HG02759 (cell line): ENCODE results near the gene PKN1.
"Not testable (repeated sequence)": the region's sequence is repeated elsewhere in the genome, so short reads cannot be mapped to it uniquely, and the experiment has no call there.

Experiments
- ATAC-seq: cut with Tn5 transposase; IDR thresholded peaks from one replicate; pipeline ENCODE4 v1.9.1; 2021; ENCODE audit warnings: mild to moderate bottlenecking, moderate library complexity; ENCODE audit not compliant: unreplicated experiment

PKN1 gene

GRCh38 chr19:14432791-14433553 lies at the start of gene PKN1:
Gene PKN1, plus strand, starts transcription at chr19:14433306. Its CDS starts 216 bp downstream, at chr19:14433522.
- peak; percentile 71 for ATAC-seq

- ATAC-seq: peak; percentile 36
These were observed 49.2 kb upstream of the PKN1 start for GRCh38 chr19:14383661-14384555.

GRCh38 chr19:14385492-14385891 lies 47.6 kb upstream of the PKN1 start:
- no peak for ATAC-seq

- no peak for ATAC-seq
These were observed 42.6 kb upstream of the PKN1 start for GRCh38 chr19:14390548-14390947.

- ATAC-seq: no peak
These were observed 41.8 kb upstream of the PKN1 start for GRCh38 chr19:14391156-14391821.

GRCh38 chr19:14393329-14393728 lies 39.8 kb upstream of the PKN1 start:
- no peak for ATAC-seq

GRCh38 chr19:14394167-14394566 lies 38.9 kb upstream of the PKN1 start:
- no peak for ATAC-seq

GRCh38 chr19:14395262-14395661 lies 37.8 kb upstream of the PKN1 start:
- ATAC-seq: no peak

GRCh38 chr19:14395710-14396336 lies 37.3 kb upstream of the PKN1 start:
- no peak for ATAC-seq

GRCh38 chr19:14396730-14397129 lies 36.4 kb upstream of the PKN1 start:
- ATAC-seq: not testable (repeated sequence)

GRCh38 chr19:14397168-14397567 lies 35.9 kb upstream of the PKN1 start:
- ATAC-seq: not testable (repeated sequence)

- no peak for ATAC-seq
These were observed 32.1 kb upstream of the PKN1 start for GRCh38 chr19:14400951-14401431.

GRCh38 chr19:14401468-14402195 lies 31.5 kb upstream of the PKN1 start:
- ATAC-seq: no peak

- no peak for ATAC-seq
These were observed 30.6 kb upstream of the PKN1 start for GRCh38 chr19:14402332-14403144.

- ATAC-seq: not testable (repeated sequence)
These were observed 29.8 kb upstream of the PKN1 start for GRCh38 chr19:14403145-14403930.

- ATAC-seq: no peak
These were observed 28.8 kb upstream of the PKN1 start for GRCh38 chr19:14404312-14404711.

GRCh38 chr19:14405380-14405757 lies 27.7 kb upstream of the PKN1 start:
- no peak for ATAC-seq
